NOMO-1 (cell line): ENCODE results near the gene SBNO2.
A peak's percentile ranks its signal among the peaks of the same experiment; 100 is the strongest.
"Not testable (repeated sequence)": the region's sequence is repeated elsewhere in the genome, so short reads cannot be mapped to it uniquely, and the experiment has no call there.

ENCODE experiments used
- DNase-seq, 2 experiments: peaks; one replicate each; lab custom pipeline; 2025; ENCODE audit not compliant: unreplicated experiment in 2 of 2; lab: John Stamatoyannopoulos, UW

Gene SBNO2

GRCh38 chr19:1173845-1174809 is at the start of gene SBNO2:
Gene SBNO2, minus strand, starts transcription at chr19:1174268. Its CDS starts 19,992 bp downstream, at chr19:1154276.
- DNase-seq: peak; percentile 62 to 65

GRCh38 chr19:1223018-1223855 is 49.2 kb upstream of the SBNO2 start:
- DNase-seq: no peak

- no peak for DNase-seq
Observed at GRCh38 chr19:1222394-1222793, 48.3 kb upstream of the SBNO2 start.

- no peak for DNase-seq
Observed at GRCh38 chr19:1221904-1222255, 47.8 kb upstream of the SBNO2 start.

- DNase-seq: no peak
Observed at GRCh38 chr19:1220976-1221903, 47.2 kb upstream of the SBNO2 start.

- DNase-seq: no peak
Observed at GRCh38 chr19:1220477-1220930, 46.4 kb upstream of the SBNO2 start.

GRCh38 chr19:1219786-1220476 is 45.9 kb upstream of the SBNO2 start:
- no peak for DNase-seq

GRCh38 chr19:1218751-1219567 is 44.9 kb upstream of the SBNO2 start:
- DNase-seq: no peak

GRCh38 chr19:1217366-1217765 is 43.3 kb upstream of the SBNO2 start:
- DNase-seq: no peak

GRCh38 chr19:1216756-1217155 is 42.7 kb upstream of the SBNO2 start:
- DNase-seq: no peak

- no peak for DNase-seq
Observed at GRCh38 chr19:1214862-1215731, 41.0 kb upstream of the SBNO2 start.

- DNase-seq: no peak
Observed at GRCh38 chr19:1214299-1214861, 40.3 kb upstream of the SBNO2 start.

GRCh38 chr19:1213391-1214286 is 39.6 kb upstream of the SBNO2 start:
- peak; percentile 55 to 72 for DNase-seq

- no peak for DNase-seq
Observed at GRCh38 chr19:1211494-1212234, 37.6 kb upstream of the SBNO2 start.

GRCh38 chr19:1210227-1210538 is 36.1 kb upstream of the SBNO2 start:
- no peak for DNase-seq

GRCh38 chr19:1208830-1209229 is 34.8 kb upstream of the SBNO2 start:
- DNase-seq: not testable (repeated sequence)
